HepG2 (cell line): ENCODE results near the gene GRAMD1A. TPM values are rescaled to one million over a fixed set of nuclear protein-coding genes. Genes with fewer than 3 reads are reported as not detected.

Source experiments
- E2F1 ChIP-seq: sonication (generic); formaldehyde crosslinking; IDR thresholded peaks from 2 replicates; pipeline ENCODE4 v1.5.0; 2020; ENCODE audit warnings: missing genetic modification reagents
- EP300 ChIP-seq, 3 experiments: sonication (generic) in 1 of 3; formaldehyde crosslinking in 1 of 3; IDR thresholded peaks; 2 replicates each; pipeline versions ENCODE4 v1.5.1 to v1.6.1; 2011 to 2020; ENCODE audit warnings: low read depth in 2 of 3, low read length in 2 of 3, borderline replicate concordance in 1 of 3, improper control_type of control experiment in 1 of 3, mild to moderate bottlenecking in 1 of 3, missing genetic modification reagents in 1 of 3, moderate library complexity in 1 of 3
- KDM3A ChIP-seq: IDR thresholded peaks from 2 replicates; pipeline ENCODE4 v1.6.1; 2018; ENCODE audit warnings: low read depth, missing compliant biosample characterization
- POLR2AphosphoS2 ChIP-seq: IDR thresholded peaks from 2 replicates; pipeline ENCODE4 v1.6.1; 2011; ENCODE audit warnings: low read depth, low read length, improper control_type of control experiment
- RFX3 ChIP-seq: IDR thresholded peaks from 2 replicates; pipeline ENCODE4 v1.6.1; 2016; ENCODE audit warnings: missing biosample characterization, missing genetic modification reagents
- TFAP4 ChIP-seq: sonication (generic); IDR thresholded peaks from 2 replicates; pipeline ENCODE4 v1.6.1; 2016; ENCODE audit warnings: low read depth, borderline replicate concordance
- ZBTB40 ChIP-seq, 2 experiments: fragments of 450-650 bp in 1 of 2; sonication (generic) in 1 of 2; formaldehyde crosslinking in 1 of 2; IDR thresholded peaks; 2 replicates each; pipeline versions ENCODE4 v1.6.1 to v1.8.0; 2016 to 2022; ENCODE audit warnings: antibody characterized with exemption in 1 of 2, mild to moderate bottlenecking in 1 of 2, missing genetic modification reagents in 1 of 2
- ZHX1 ChIP-seq: sonication (generic); formaldehyde crosslinking; IDR thresholded peaks from 2 replicates; pipeline ENCODE4 v1.8.1; 2022; ENCODE audit warnings: low read depth, mild to moderate bottlenecking, missing genetic modification reagents
- polyA plus RNA-seq, 8 experiments: library from polyadenylated mRNA; depleted of rRNA in 3 of 8; stranded (reverse) in 7 of 8; unstranded in 1 of 8; fragments of >200 nt; fragmentation: Illumina TruSeq in 4 of 8; extraction: Trizol in 4 of 8; gene quantifications; 2 replicates each; pipeline versions ENCODE4 v1.2.1 to v1.2.3, GENCODE V29; 2011 to 2016; ENCODE audit warnings: low read depth in 4 of 8, missing spikeins in 1 of 8, mixed read lengths in 1 of 8; ENCODE audit not compliant: insufficient read depth in 1 of 8
- total RNA-seq, 5 experiments: library from RNA; depleted of rRNA; stranded (reverse); fragments of >200 nt; fragmentation: Illumina TruSeq; extraction: Trizol; gene quantifications; 2 replicates each; pipeline ENCODE4 v1.2.3, GENCODE V29; 2016; ENCODE audit warnings: low read depth in 1 of 5

GRAMD1A gene
- total and polyA plus RNA-seq, 2 of the 13 experiments (the other 11 are each of a cell fraction or from before 2014, with no cell fraction given), result 14.7 to 181 TPM

GRCh38 chr19:35042056-35042730 lies 42.1 kb downstream of the GRAMD1A start (continued):
- TF ChIP-seq ZHX1 (CRISPR knock-in tag) (no peak), RFX3 (CRISPR knock-in tag) (peak; percentile 9; the same call in 1 of the 2 replicates), KDM3A (CRISPR knock-in tag) (peak; percentile 68; the same call in 1 of the 2 replicates), POLR2AphosphoS2 (no peak), E2F1 (CRISPR knock-in tag) (no peak), TFAP4 (peak; percentile 69; the same call in 1 of the 2 replicates), EP300 (IDR thresholded peaks at IDR 0.05; ENCODE audit: low read depth in 2 of 2, low read length in 2 of 2) (peak in 1 of 2 experiments; percentile 2; a peak in 1 of 4 replicates), EP300 (CRISPR knock-in tag; IDR thresholded peaks at IDR 0.05; ENCODE audit: borderline replicate concordance) (peak; percentile 54; the same call in 1 of the 2 replicates), ZBTB40 (IDR thresholded peaks at IDR 0.05) (no peak), ZBTB40 (CRISPR knock-in tag; IDR thresholded peaks at IDR 0.05) (no peak; the same call in 1 of the 2 replicates)
